K562 (cell line): ENCODE results near the gene SLC25A42. TPM values are rescaled to one million over a fixed set of nuclear protein-coding genes. Genes with fewer than 3 reads are reported as not detected.

Source experiments
- ARID4B ChIP-seq: sonication (generic); formaldehyde crosslinking; IDR thresholded peaks from 2 replicates; pipeline ENCODE4 v1.8.0; 2022; ENCODE audit warnings: mild to moderate bottlenecking, missing genetic modification reagents
- ATF1 ChIP-seq, 2 experiments: fragments of 450-650 bp in 1 of 2; IDR thresholded peaks; 2 replicates each; pipeline ENCODE4 v1.6.1; 2016; ENCODE audit warnings: missing compliant biosample characterization in 1 of 2, missing genetic modification characterization in 1 of 2
- CREB1 ChIP-seq, 2 experiments: sonication (generic) in 1 of 2; formaldehyde crosslinking in 1 of 2; IDR thresholded peaks; 2 replicates each; pipeline versions ENCODE4 v1.6.1 to v1.8.0; 2012 to 2022; ENCODE audit warnings: inconsistent platforms in 1 of 2, mild to moderate bottlenecking in 1 of 2, missing genetic modification reagents in 1 of 2, moderate library complexity in 1 of 2
- FOXJ2 ChIP-seq: fragments of 200-800 bp; sonication (Bioruptor generic); IDR thresholded peaks from 2 replicates; pipeline ENCODE4 v1.6.1; 2016; ENCODE audit warnings: missing genetic modification characterization, missing compliant biosample characterization
- JUN ChIP-seq, 2 experiments: sonication (generic) in 1 of 2; formaldehyde crosslinking in 1 of 2; IDR thresholded peaks; 2 replicates each; pipeline versions ENCODE4 v1.6.1 to v1.8.0; 2012 to 2022; ENCODE audit warnings: borderline replicate concordance in 2 of 2, mild to moderate bottlenecking in 2 of 2, improper control_type of control experiment in 1 of 2, low read depth in 1 of 2, low read length in 1 of 2, missing genetic modification reagents in 1 of 2
- MBD2 ChIP-seq: sonication (generic); IDR thresholded peaks from 2 replicates; pipeline ENCODE4 v1.6.1; 2016; ENCODE audit warnings: low read depth, borderline replicate concordance
- MITF ChIP-seq: IDR thresholded peaks from 2 replicates; pipeline ENCODE4 v1.6.1; 2014; ENCODE audit warnings: antibody characterized with exemption
- NFYB ChIP-seq: IDR thresholded peaks from 2 replicates; pipeline ENCODE4 v1.6.1; 2011; ENCODE audit warnings: mild to moderate bottlenecking, moderate library complexity; ENCODE audit not compliant: insufficient read length; ENCODE audit errors: extremely low read depth
- ZNF699 ChIP-seq: fragments of 250-450 bp; sonication (Bioruptor Pico); IDR thresholded peaks from 2 replicates; pipeline ENCODE4 v1.8.0; 2021; ENCODE audit warnings: mild to moderate bottlenecking, moderate library complexity; ENCODE audit not compliant: insufficient replicate concordance
- ZNF764 ChIP-seq: fragments of 250-450 bp; sonication (Bioruptor Pico); IDR thresholded peaks from 2 replicates; pipeline ENCODE4 v1.4.0; 2020; ENCODE audit warnings: low read depth, mild to moderate bottlenecking, moderate library complexity
- polyA plus RNA-seq, 8 experiments: library from polyadenylated mRNA; depleted of rRNA in 4 of 8; stranded (reverse) in 5 of 8; unstranded in 3 of 8; fragments of >200 nt; fragmentation: Nextera tagmentation in 2 of 8; fragmentation: Illumina TruSeq in 1 of 8; extraction: Ambion mirVana in 2 of 8; extraction: Trizol in 1 of 8; gene quantifications; 2 replicates each; pipeline versions ENCODE4 v1.2.1 to v1.2.3, GENCODE V29; 2011 to 2014; ENCODE audit warnings: inconsistent platforms in 1 of 8, missing spikeins in 1 of 8
- total RNA-seq, 7 experiments: library from RNA; depleted of rRNA in 6 of 7; stranded (reverse); fragments of >200 nt in 6 of 7; fragmentation: Illumina TruSeq in 2 of 7; extraction: Trizol in 2 of 7; gene quantifications; 2 replicates each; pipeline versions ENCODE4 v1.2.1 to v1.2.3, GENCODE V29; 2011 to 2021; ENCODE audit warnings: low replicate concordance in 1 of 7

Gene SLC25A42
- total and polyA plus RNA-seq, 9 of the 15 experiments (the other 6 are each of a cell fraction or from before 2014, with no cell fraction given): 0.59 to 32.2 (median 14.1) TPM

GRCh38 chr19:19139876-19140229 is 76.1 kb downstream of the SLC25A42 start (continued):
- TF ChIP-seq ZNF699 (no peak), NFYB (no peak), ARID4B (CRISPR knock-in tag) (0 out of 2 replicates have a peak, but pooled peaks have one; percentile 15), ZNF764 (0 out of 2 replicates have a peak, but pooled peaks have one; percentile 3), CREB1 (IDR thresholded peaks at IDR 0.05) (no peak), CREB1 (CRISPR knock-in tag; IDR thresholded peaks at IDR 0.05) (0 out of 2 replicates have a peak, but pooled peaks have one; percentile 28), MITF (no peak), JUN (IDR thresholded peaks at IDR 0.05; ENCODE audit: borderline replicate concordance, low read depth, low read length) (no peak), JUN (CRISPR knock-in tag; IDR thresholded peaks at IDR 0.05; ENCODE audit: borderline replicate concordance) (no peak), FOXJ2 (tag) (no peak), MBD2 (no peak), ATF1 (CRISPR knock-in tag; IDR thresholded peaks at IDR 0.05) (no peak), ATF1 (tag; IDR thresholded peaks at IDR 0.05) (0 out of 2 replicates have a peak, but pooled peaks have one; percentile 2)
